ENCODE data around the gene PARD6B.

PARD6B gene

DNA sequence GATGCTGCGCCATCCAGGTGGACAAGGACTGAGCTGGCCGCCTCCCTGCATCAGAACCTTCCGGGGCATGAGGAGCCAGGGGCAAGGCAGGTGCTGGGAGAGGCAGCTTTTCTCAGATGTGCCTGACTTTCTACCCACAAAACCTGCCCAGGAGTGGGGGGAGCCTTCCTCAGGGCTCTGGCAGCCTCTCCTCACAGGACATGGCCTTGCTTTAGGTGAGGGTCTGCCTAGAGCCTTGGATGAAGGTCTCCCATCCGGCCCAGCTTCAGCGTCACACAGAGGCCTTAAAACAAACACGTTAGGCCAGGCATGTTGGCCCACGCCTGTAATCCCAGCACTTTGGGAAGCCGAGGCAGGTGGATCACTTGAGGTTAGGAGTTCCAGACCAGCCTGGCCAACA is 70.9 kb downstream of the PARD6B start:
- no peak for DNase-seq

DNA sequence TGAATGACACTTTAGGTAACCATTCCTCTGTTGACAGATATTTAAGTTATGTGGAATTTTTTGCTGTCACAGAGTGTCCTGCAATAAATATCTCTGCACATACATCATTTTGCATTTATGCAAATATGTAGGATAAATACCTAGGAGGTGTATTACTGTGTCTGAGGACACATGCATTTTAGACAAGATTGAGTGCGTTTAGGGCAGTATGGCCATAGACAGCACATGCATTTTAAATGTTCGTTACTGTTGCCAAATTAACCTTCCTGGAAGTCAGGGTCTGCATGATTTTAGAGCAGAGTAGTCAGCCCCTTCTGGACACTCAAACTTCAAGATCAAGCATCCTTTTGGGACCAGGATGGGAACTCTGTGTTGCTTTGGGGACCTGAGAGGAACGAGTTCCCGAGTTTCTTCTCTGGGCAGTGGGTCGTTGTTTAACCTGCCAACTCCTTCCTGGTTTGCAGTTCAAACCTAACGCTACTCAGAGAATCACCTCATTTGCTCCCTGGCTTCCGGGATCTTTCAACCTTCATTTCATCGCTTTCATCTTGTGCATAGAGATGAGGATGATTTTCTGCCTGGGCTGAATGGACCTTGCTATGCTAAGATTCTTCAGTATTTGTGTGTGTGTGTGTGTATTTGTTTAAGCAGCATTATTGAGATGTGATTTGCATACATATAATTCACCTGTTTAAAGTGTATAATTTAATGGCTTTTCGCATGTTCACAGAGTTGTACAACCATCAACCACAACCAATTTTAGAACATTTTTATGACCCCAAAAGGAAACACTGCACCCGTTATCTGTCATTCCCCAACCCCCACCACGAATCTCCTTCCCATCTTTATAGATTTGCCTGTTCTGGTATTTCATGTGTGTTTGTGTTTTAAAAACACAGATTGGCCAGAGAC is 73.3 kb downstream of the PARD6B start:
- no peak for DNase-seq

DNA sequence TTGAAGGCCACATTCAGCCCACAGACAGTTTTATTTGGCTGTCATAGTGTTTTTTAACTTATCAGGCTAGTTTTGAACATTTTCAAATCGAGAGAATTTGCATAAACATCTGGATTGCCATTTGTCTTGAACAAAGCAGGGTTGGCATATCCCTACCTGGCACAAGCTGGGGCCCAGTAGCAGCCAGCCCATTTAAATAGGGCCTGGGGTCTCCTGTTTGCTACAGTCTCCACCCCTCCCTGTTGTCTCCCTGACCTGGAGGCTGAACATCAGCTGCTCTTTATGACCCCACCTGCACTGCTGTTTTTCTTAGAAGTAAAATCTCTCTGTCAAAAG is 73.9 kb downstream of the PARD6B start:
- DNase-seq = no peak

DNA sequence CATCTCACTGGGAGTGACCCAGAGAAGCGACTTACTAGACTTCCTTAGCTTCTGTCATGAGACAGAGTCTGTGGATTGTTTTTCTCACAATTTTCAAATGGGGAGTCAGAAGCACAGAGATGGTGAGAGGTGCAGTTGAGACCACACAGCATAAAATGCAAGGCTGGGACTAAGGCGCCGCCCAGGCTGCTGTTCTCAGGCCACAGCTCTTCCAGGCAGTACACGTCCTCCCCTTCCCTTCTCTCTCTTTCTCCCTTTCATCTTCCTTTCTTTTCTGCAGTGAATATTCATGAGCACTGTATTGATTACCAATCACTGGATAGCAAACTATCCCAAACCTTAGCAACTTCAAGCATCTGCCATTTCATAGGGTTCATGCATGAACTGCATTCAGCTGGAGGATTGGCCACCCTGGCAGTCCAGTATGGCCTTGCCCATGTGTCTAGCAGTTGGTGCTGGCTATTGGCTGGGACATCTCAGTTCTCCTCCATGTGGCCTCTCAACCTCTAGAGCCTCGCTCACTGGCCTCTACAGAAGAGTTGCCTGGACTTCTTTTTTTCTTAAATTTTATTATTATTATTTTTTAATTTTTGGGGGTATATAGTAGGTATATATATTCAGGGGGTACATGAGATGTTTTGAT is 74.9 kb downstream of the PARD6B start:
- no peak for DNase-seq
